OCI-LY7 (cell line): ENCODE data around the gene TFAP2E. TPM values are rescaled to one million over a fixed set of nuclear protein-coding genes. Genes with fewer than 3 reads are reported as not detected.

Source experiments
- BruUV-seq: library from RNA; stranded (reverse); fragments of 400-500 nt; replicated peaks from 2 replicates; lab custom pipeline; 2021; lab: Mats Ljungman, UMichigan
- CTCF ChIA-PET: fragments of 300-600 bp; sonication (Branson Sonifier 250); formaldehyde crosslinking; loops from one replicate; lab custom pipeline; 2022; ENCODE audit warnings: antibody characterized with exemption; ENCODE audit not compliant: unreplicated experiment; lab: Charles Lee
- POLR2A ChIA-PET: fragments of 300-600 bp; sonication (Branson Sonifier 250); formaldehyde crosslinking; loops from one replicate; lab custom pipeline; 2022; ENCODE audit warnings: antibody characterized with exemption; lab: Charles Lee
- DNase-seq: peaks from one replicate; pipeline ENCODE4 v3.0.0-alpha.2; 2015; ENCODE audit warnings: low spot score
- H2AFZ ChIP-seq: fragments of 200-600 bp; sonication (generic), shearing (Covaris generic); 2 replicates; pipeline ENCODE4 v1.6.1; 2014; ENCODE audit warnings: mild to moderate bottlenecking, antibody characterized with exemption, low read length, moderate library complexity
- H3K27ac ChIP-seq: fragments of 200-600 bp; sonication (generic); 2 replicates; pipeline ENCODE4 v1.5.1; 2014; ENCODE audit warnings: mixed run types, low read depth, mild to moderate bottlenecking, moderate library complexity, low read length, inconsistent platforms; ENCODE audit not compliant: poor library complexity, severe bottlenecking
- H3K36me3 ChIP-seq: fragments of 200-600 bp; sonication (generic); 2 replicates; pipeline ENCODE4 v1.6.1; 2014; ENCODE audit warnings: mild to moderate bottlenecking, antibody characterized with exemption, low read length, moderate library complexity, mixed read lengths; ENCODE audit not compliant: insufficient read depth
- H3K4me1 ChIP-seq: fragments of 200-600 bp; sonication (generic); 2 replicates; pipeline ENCODE4 v1.5.1; 2014; ENCODE audit warnings: mild to moderate bottlenecking, low read length; ENCODE audit not compliant: insufficient read depth, poor library complexity, severe bottlenecking
- H3K4me2 ChIP-seq: fragments of 200-600 bp; sonication (generic); 2 replicates; pipeline ENCODE4 v1.6.1; 2014; ENCODE audit warnings: mild to moderate bottlenecking, low read length
- H3K4me3 ChIP-seq: fragments of 200-600 bp; sonication (generic); 2 replicates; pipeline ENCODE4 v1.5.1; 2014; ENCODE audit warnings: mild to moderate bottlenecking, low read depth, low read length; ENCODE audit not compliant: poor library complexity, severe bottlenecking
- H3K79me2 ChIP-seq: fragments of 200-600 bp; sonication (generic); 2 replicates; pipeline ENCODE4 v1.6.1; 2016; ENCODE audit warnings: low read depth, mild to moderate bottlenecking, low read length, moderate library complexity, mixed read lengths; ENCODE audit not compliant: insufficient read depth
- H3K9me2 ChIP-seq: fragments of 200-600 bp; sonication (generic); 2 replicates; pipeline ENCODE4 v1.6.1; 2016; ENCODE audit warnings: mild to moderate bottlenecking, low read length, mixed read lengths; ENCODE audit not compliant: insufficient read depth
- H3K9me3 ChIP-seq: fragments of 200-600 bp; sonication (generic); 2 replicates; pipeline ENCODE4 v1.6.1; 2014; ENCODE audit warnings: mild to moderate bottlenecking, mixed run types, low read length, mixed read lengths
- H4K20me1 ChIP-seq: fragments of 200-600 bp; sonication (generic); 2 replicates; pipeline ENCODE4 v1.6.1; 2014; ENCODE audit warnings: mild to moderate bottlenecking, antibody characterized with exemption, low read length, moderate library complexity, mixed read lengths; ENCODE audit not compliant: insufficient read depth
- EZH2phosphoT487 ChIP-seq: fragments of 200-600 bp; sonication (generic); IDR thresholded peaks from 2 replicates; pipeline ENCODE4 v1.6.1; 2018; ENCODE audit warnings: low read depth, borderline replicate concordance, mild to moderate bottlenecking, mixed run types, antibody characterized with exemption, low read length, moderate library complexity, mixed read lengths
- intact Hi-C: fragments of 100-400 bp; cut with micrococcal nuclease; formaldehyde crosslinking; loops from one replicate; pipeline ENCODE4 v1.10.0; 2022; ENCODE audit not compliant: unreplicated experiment
- total RNA-seq, 2 experiments: library from RNA; depleted of rRNA in 1 of 2; stranded (reverse); fragments of >200 nt in 1 of 2; shearing (Covaris generic) in 1 of 2; gene quantifications; 2 replicates each; pipeline ENCODE4 v1.2.3, GENCODE V29; 2014 to 2022
- TF ChIP-seq, protein P1 (sequence below): fragments of 200-600 bp; sonication (generic); conservative IDR thresholded peaks from 2 replicates; pipeline ENCODE4 v1.5.1; 2014; ENCODE audit warnings: mild to moderate bottlenecking, antibody characterized with exemption, low read length, moderate library complexity, mixed read lengths

The TFAP2E gene
- total RNA-seq, 2 experiments from 2014 or later: 1.1 to 1.2 TPM

DNA sequence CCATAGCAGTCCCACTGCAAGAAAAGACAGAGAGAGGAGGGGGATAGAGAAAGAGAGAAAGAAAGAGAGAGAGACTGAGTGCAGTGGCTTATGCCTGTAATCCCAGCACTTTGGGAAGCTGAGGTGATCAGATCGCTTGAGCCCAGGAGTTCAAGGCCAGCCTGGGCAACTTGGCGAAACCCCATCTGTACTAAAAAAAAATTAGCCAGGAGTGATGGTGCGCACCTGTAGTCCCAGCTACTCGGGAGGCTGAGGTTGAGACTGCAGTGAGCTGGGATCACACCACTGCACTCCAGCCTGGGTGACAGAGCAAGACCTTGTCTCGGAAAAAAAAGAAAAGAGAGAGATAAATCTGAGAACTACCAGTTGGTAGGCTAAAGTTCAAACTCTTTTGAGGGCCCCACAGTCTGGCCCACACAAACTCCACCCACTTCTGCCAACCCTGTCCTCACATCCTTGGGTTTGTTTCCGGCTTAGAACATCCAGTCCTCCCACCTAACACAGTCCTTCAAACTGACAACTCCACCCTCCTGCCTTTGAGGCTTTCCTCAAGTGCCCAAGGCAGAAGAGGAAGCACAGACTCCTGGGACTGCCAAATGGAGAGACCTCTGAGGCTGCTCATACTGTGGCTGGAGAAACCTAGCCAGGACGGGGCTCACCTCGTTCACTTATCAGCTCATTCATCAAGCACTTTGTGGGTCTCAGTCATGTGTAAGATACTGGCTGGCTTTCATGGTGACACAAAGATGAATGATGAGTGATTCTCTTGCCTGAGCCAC is 20.1 kb downstream of the TFAP2E start:
- POLR2A ChIA-PET: no interaction called here
- no TSS peak for BruUV-seq

DNA sequence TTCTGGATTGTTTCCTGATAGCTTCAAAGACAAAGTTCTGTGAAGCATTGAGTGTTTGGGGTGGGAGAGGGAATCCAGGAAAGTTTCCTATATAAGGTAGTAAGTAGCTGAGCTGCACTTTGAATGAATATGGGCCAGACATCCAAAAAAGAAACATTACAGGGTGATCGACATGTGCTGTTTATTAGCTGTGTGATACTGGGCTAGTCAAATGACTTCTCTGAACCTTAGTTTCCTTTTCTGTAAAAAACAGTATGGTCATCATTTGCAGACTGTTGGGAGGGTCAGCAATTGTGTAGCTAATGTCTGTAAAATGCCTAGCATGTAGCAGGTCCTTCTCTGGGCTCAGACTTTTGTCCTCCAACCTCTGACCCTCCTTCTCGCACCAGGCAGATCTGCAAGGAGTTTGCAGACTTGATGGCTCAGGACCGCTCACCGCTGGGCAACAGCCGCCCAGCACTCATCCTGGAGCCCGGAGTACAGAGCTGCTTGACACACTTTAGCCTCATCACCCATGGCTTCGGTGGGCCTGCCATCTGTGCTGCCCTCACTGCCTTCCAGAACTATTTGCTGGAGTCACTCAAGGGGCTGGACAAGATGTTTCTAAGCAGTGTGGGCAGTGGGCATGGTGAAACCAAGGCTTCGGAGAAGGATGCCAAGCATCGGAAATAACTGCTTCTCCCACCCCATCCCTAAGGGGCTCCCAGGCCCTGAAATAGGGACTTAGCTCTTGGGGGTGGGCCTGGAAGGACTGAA is 21.1 kb downstream of the TFAP2E start:
- Histone ChIP-seq H4K20me1 (no peaks in the 10 kb centered on the region), H3K4me2 (no peak overlapping the region), H3K9me2 (no peaks in the 10 kb centered on the region), H3K9me3 (no peaks in the 10 kb centered on the region), H3K27ac (no peak overlapping the region), H3K4me3 (no peak overlapping the region), H3K4me1 (no peaks in the 10 kb centered on the region), H3K36me3 (peaks cover 10% of the 10 kb centered on the region; the same call in 1 of the 2 replicates), H3K79me2 (no peaks in the 10 kb centered on the region), H2AFZ (no peak overlapping the region)
- TF ChIP-seq EZH2phosphoT487: no peak
- TF ChIP-seq, protein P1, sequence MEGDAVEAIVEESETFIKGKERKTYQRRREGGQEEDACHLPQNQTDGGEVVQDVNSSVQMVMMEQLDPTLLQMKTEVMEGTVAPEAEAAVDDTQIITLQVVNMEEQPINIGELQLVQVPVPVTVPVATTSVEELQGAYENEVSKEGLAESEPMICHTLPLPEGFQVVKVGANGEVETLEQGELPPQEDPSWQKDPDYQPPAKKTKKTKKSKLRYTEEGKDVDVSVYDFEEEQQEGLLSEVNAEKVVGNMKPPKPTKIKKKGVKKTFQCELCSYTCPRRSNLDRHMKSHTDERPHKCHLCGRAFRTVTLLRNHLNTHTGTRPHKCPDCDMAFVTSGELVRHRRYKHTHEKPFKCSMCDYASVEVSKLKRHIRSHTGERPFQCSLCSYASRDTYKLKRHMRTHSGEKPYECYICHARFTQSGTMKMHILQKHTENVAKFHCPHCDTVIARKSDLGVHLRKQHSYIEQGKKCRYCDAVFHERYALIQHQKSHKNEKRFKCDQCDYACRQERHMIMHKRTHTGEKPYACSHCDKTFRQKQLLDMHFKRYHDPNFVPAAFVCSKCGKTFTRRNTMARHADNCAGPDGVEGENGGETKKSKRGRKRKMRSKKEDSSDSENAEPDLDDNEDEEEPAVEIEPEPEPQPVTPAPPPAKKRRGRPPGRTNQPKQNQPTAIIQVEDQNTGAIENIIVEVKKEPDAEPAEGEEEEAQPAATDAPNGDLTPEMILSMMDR: no peak
- POLR2A ChIA-PET: no interaction called here
- no peak for DNase-seq
- BruUV-seq: no TSS peak
- intact Hi-C loops: no loop called here
- CTCF ChIA-PET: no interaction called here

More for the DNA sequence above, 20.1 kb downstream of the TFAP2E start:
- Histone ChIP-seq H3K79me2 (no peaks in the 10 kb centered on the region), H3K4me1 (no peaks in the 10 kb centered on the region), H2AFZ (no peak overlapping the region), H3K9me3 (no peaks in the 10 kb centered on the region), H4K20me1 (no peaks in the 10 kb centered on the region), H3K36me3 (peaks cover 6% of the 10 kb centered on the region; the same call in 1 of the 2 replicates), H3K4me2 (no peak overlapping the region), H3K4me3 (no peak overlapping the region), H3K9me2 (no peaks in the 10 kb centered on the region), H3K27ac (no peak overlapping the region)
- no peak for TF ChIP-seq EZH2phosphoT487
- TF ChIP-seq, protein P1: no peak
- DNase-seq: no peak
- intact Hi-C loops: no loop called here
- CTCF ChIA-PET: no interaction called here

DNA sequence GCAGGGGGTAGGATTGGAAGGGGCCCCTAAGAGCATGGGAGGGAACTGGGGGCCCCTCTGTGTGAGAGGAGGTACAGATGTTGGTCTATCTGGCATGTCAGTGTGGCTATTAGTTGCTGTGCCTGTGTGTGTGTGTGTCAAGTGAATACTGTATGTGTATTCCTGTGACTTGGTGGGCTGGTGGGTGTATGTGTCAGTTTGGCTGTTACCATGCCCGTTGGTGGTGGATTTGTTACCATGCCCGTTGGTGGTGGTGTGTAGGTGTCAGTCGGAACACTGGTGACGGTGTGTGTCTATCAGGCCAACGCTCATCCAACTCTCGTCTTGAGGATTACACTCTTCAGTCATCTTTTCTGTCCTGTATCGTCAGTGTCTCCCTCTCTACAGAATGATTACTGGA is 22.6 kb downstream of the TFAP2E start:
- Histone ChIP-seq H3K4me1 (no peaks in the 10 kb centered on the region), H3K27ac (no peak overlapping the region), H3K9me2 (no peaks in the 10 kb centered on the region), H3K4me3 (no peak overlapping the region), H4K20me1 (no peaks in the 10 kb centered on the region), H3K79me2 (no peaks in the 10 kb centered on the region), H3K36me3 (peaks cover 23% of the 10 kb centered on the region; the same call in 1 of the 2 replicates), H2AFZ (no peak overlapping the region), H3K4me2 (no peak overlapping the region), H3K9me3 (no peaks in the 10 kb centered on the region)
- POLR2A ChIA-PET: no interaction called here
- DNase-seq: no peak
- no TSS peak for BruUV-seq
- TF ChIP-seq, protein P1: no peak
- no peak for TF ChIP-seq EZH2phosphoT487
- intact Hi-C loops: no loop called here
- CTCF ChIA-PET: no interaction called here
